HEK293T (cell line): Measurements from ENCODE around the gene CCNK.

ENCODE experiments used
- FOXK2 ChIP-seq: fragments of 450-650 bp; IDR thresholded peaks from 2 replicates; pipeline ENCODE4 v1.6.1; 2016; ENCODE audit warnings: mild to moderate bottlenecking
- NFRKB ChIP-seq: fragments of 450-650 bp; IDR thresholded peaks from 2 replicates; pipeline ENCODE4 v1.6.1; 2016; ENCODE audit warnings: mild to moderate bottlenecking, moderate library complexity

DNA sequence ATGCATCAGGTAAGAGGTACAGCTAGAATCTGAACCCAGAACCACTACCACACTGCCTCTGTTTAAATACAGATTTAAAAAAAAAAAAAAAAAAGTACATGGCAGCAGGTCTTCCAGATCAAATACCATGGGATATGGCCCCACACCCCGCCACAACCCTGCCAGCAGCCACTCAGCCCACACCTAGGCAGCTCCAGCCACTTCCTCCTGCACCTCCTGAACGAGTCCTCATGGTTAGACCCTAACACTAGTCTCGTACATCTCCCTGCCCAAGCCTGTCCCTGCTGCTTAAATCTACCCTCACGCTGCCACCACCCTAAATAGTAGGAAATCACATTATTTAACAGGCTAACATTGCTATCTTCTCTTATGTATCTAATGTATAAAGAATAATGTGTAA, 13.1 kb upstream of the CCNK start:
- TF ChIP-seq FOXK2 (no peak), NFRKB (no peak)
